HCT116 (cell line): ENCODE results near the gene SLC16A7. TPM values are rescaled to one million over a fixed set of nuclear protein-coding genes. Genes with fewer than 3 reads are reported as not detected.

Experiments used
- ATAC-seq: fragments of 200-7000 bp; cut with Tn5 transposase; 2 replicates; pipeline ENCODE4 v1.9.1; 2020; ENCODE audit warnings: mild to moderate bottlenecking, moderate library complexity
- BruUV-seq: library from RNA; stranded (reverse); fragments of 400-500 nt; replicated peaks from 2 replicates; lab custom pipeline; 2021; lab: Mats Ljungman, UMichigan
- CTCF ChIA-PET: fragments of 300-600 bp; sonication (Branson Sonifier 250); formaldehyde crosslinking; loops from one replicate; lab custom pipeline; 2021; ENCODE audit warnings: antibody characterized with exemption; lab: Charles Lee
- POLR2A ChIA-PET: fragments of 300-600, 350-600 bp; sonication (Branson Sonifier 250); formaldehyde crosslinking; loops from one replicate; lab custom pipeline; 2021; ENCODE audit warnings: antibody characterized with exemption; lab: Charles Lee
- RAD21 ChIA-PET, 2 experiments: fragments of 300-600 bp; sonication (Branson Sonifier 250); formaldehyde crosslinking; loops; one replicate each; lab custom pipeline; 2023; ENCODE audit warnings: low total read pairs in 2 of 2; ENCODE audit not compliant: uncharacterized antibody in 2 of 2, unreplicated experiment in 2 of 2, low non-redundant PET in 1 of 2; lab: Charles Lee
- DNase-seq: peaks from one replicate; pipeline ENCODE4 v3.0.0-alpha.2; 2010; ENCODE audit warnings: low read depth, low spot score
- H2AFZ ChIP-seq: fragments of 200-600 bp; shearing (Covaris generic), sonication (generic); 2 replicates; pipeline ENCODE4 v1.6.1; 2017; ENCODE audit warnings: low read depth, mixed run types, mixed read lengths, antibody characterized with exemption, low read length; ENCODE audit not compliant: poor library complexity, severe bottlenecking
- H3K27ac ChIP-seq: 2 replicates; pipeline ENCODE4 v1.5.1; 2012; ENCODE audit warnings: low read depth, low read length
- H3K27me3 ChIP-seq: fragments of 200-600 bp; sonication (generic); 2 replicates; pipeline ENCODE4 v1.6.1; 2016; ENCODE audit warnings: mixed run types, low read length, mixed read lengths; ENCODE audit not compliant: insufficient read depth
- H3K36me3 ChIP-seq, 2 experiments: fragments of 200-500 bp in 1 of 2; fragments of 200-600 bp in 1 of 2; sonication (Bioruptor generic) in 1 of 2; sonication (generic) in 1 of 2; 2 replicates each; pipeline versions ENCODE4 v1.5.1 to v1.6.1; 2014 to 2016; ENCODE audit warnings: low read length in 2 of 2, inconsistent platforms in 1 of 2, mixed read lengths in 1 of 2, mixed run types in 1 of 2; ENCODE audit not compliant: insufficient read depth in 2 of 2, control insufficient read depth in 1 of 2
- H3K4me1 ChIP-seq, 2 experiments: fragments of 200-600 bp in 1 of 2; sonication (generic) in 1 of 2; 2 replicates each; pipeline versions ENCODE4 v1.5.1 to v1.6.1; 2012 to 2017; ENCODE audit warnings: low read length in 2 of 2, inconsistent platforms in 1 of 2, mild to moderate bottlenecking in 1 of 2, mixed read lengths in 1 of 2, mixed run types in 1 of 2, moderate library complexity in 1 of 2; ENCODE audit not compliant: insufficient read depth in 2 of 2, control insufficient read depth in 1 of 2
- H3K4me2 ChIP-seq: fragments of 200-600 bp; sonication (generic); 2 replicates; pipeline ENCODE4 v1.6.1; 2017; ENCODE audit warnings: mixed run types, low read length, mixed read lengths
- H3K4me3 ChIP-seq, 2 experiments: fragments of 200-600 bp in 1 of 2; sonication (generic) in 1 of 2; replicated peaks in 1 of 2; 2 replicates each; pipeline ENCODE4 v1.5.1; 2011 to 2016; ENCODE audit warnings: low read length in 2 of 2, control low read depth in 1 of 2, low read depth in 1 of 2, mild to moderate bottlenecking in 1 of 2, mixed read lengths in 1 of 2, mixed run types in 1 of 2
- H3K79me2 ChIP-seq: fragments of 200-600 bp; sonication (generic); 2 replicates; pipeline ENCODE4 v1.6.1; 2017; ENCODE audit warnings: mild to moderate bottlenecking, mixed run types, low read length, moderate library complexity, mixed read lengths; ENCODE audit not compliant: insufficient read depth
- H3K9ac ChIP-seq: fragments of 200-600 bp; sonication (generic); 2 replicates; pipeline ENCODE4 v1.6.1; 2016; ENCODE audit warnings: low read length, mixed read lengths
- H3K9me2 ChIP-seq: fragments of 200-600 bp; sonication (generic), shearing (Covaris generic); 2 replicates; pipeline ENCODE4 v1.6.1; 2017; ENCODE audit warnings: mixed run types, mild to moderate bottlenecking, moderate library complexity; ENCODE audit not compliant: insufficient read depth
- H3K9me3 ChIP-seq, 2 experiments: fragments of 200-500 bp in 1 of 2; fragments of 200-600 bp in 1 of 2; sonication (Bioruptor generic) in 1 of 2; sonication (generic) in 1 of 2; 2 replicates each; pipeline ENCODE4 v1.6.1; 2014 to 2017; ENCODE audit warnings: low read length in 2 of 2, mixed read lengths in 2 of 2, inconsistent platforms in 1 of 2, low read depth in 1 of 2, mild to moderate bottlenecking in 1 of 2, mixed run types in 1 of 2, moderate library complexity in 1 of 2; ENCODE audit not compliant: control insufficient read depth in 1 of 2, insufficient read depth in 1 of 2
- H4K20me1 ChIP-seq: fragments of 200-600 bp; sonication (generic), shearing (Covaris generic); 2 replicates; pipeline ENCODE4 v1.6.1; 2017; ENCODE audit warnings: mixed run types, mild to moderate bottlenecking, moderate library complexity; ENCODE audit not compliant: insufficient read depth
- CBX3 ChIP-seq: IDR thresholded peaks from 2 replicates; pipeline ENCODE4 v1.6.1; 2012; ENCODE audit warnings: low read depth
- CEBPB ChIP-seq: IDR thresholded peaks from 2 replicates; pipeline ENCODE4 v1.6.1; 2012; ENCODE audit warnings: low read depth
- CTCF ChIP-seq, 3 experiments: fragments of 200-600 bp in 1 of 3; sonication (generic) in 1 of 3; IDR thresholded peaks in 2 of 3; conservative IDR thresholded peaks in 1 of 3; 2 replicates each; pipeline ENCODE4 v1.5.1; 2012 to 2017; ENCODE audit warnings: low read depth in 2 of 3, low read length in 2 of 3, antibody characterized with exemption in 1 of 3, borderline replicate concordance in 1 of 3, control low read depth in 1 of 3, mild to moderate bottlenecking in 1 of 3, mixed read lengths in 1 of 3, mixed run types in 1 of 3, moderate library complexity in 1 of 3; ENCODE audit not compliant: insufficient read depth in 1 of 3
- EGR1 ChIP-seq: IDR thresholded peaks from 2 replicates; pipeline ENCODE4 v1.6.1; 2012; ENCODE audit warnings: low read depth
- ELF1 ChIP-seq: IDR thresholded peaks from 2 replicates; pipeline ENCODE4 v1.6.1; 2012; ENCODE audit warnings: low read depth, borderline replicate concordance
- EZH2phosphoT487 ChIP-seq: fragments of 200-600 bp; IDR thresholded peaks from 2 replicates; pipeline ENCODE4 v1.6.1; 2018; ENCODE audit warnings: antibody characterized with exemption, borderline replicate concordance
- FOSL1 ChIP-seq: IDR thresholded peaks from 2 replicates; pipeline ENCODE4 v1.6.1; 2012; ENCODE audit warnings: low read depth
- POLR2A ChIP-seq: IDR thresholded peaks from 2 replicates; pipeline ENCODE4 v1.7.0; 2011; ENCODE audit warnings: borderline replicate concordance; ENCODE audit not compliant: insufficient read depth, insufficient read length; ENCODE audit errors: extremely low read depth
- POLR2AphosphoS5 ChIP-seq: IDR thresholded peaks from 2 replicates; pipeline ENCODE4 v1.6.1; 2011; ENCODE audit warnings: mild to moderate bottlenecking, low read depth, low read length, moderate library complexity
- SP1 ChIP-seq: IDR thresholded peaks from 2 replicates; pipeline ENCODE4 v1.6.1; 2012; ENCODE audit warnings: low read depth
- SRF ChIP-seq: IDR thresholded peaks from 2 replicates; pipeline ENCODE4 v1.6.1; 2012; ENCODE audit warnings: low read depth
- TCF7L2 ChIP-seq: IDR thresholded peaks from 2 replicates; pipeline ENCODE4 v1.7.0; 2011; ENCODE audit warnings: borderline replicate concordance, inconsistent platforms; ENCODE audit not compliant: insufficient read depth, insufficient read length; ENCODE audit errors: extremely low read depth
- ZFX ChIP-seq: fragments of 450-650 bp; IDR thresholded peaks from 2 replicates; pipeline ENCODE4 v1.6.1; 2017
- ZNF274 ChIP-seq: fragments of 200-500 bp; sonication (Bioruptor generic); IDR thresholded peaks from 2 replicates; pipeline ENCODE4 v1.6.1; 2014; ENCODE audit warnings: mild to moderate bottlenecking, low read depth, low read length, inconsistent platforms
- intact Hi-C: fragments of 100-400 bp; cut with micrococcal nuclease; formaldehyde crosslinking; loops from 2 replicates; pipeline ENCODE4 v1.10.0; 2022
- total RNA-seq: library from RNA; stranded (reverse); gene quantifications from one replicate; pipeline ENCODE4 v1.2.1, GENCODE V29; 2021; ENCODE audit not compliant: unreplicated experiment
- TF ChIP-seq, protein P1 (sequence below): IDR thresholded peaks from 2 replicates; pipeline ENCODE4 v1.6.1; 2011; ENCODE audit warnings: mild to moderate bottlenecking, low read length, moderate library complexity; ENCODE audit not compliant: insufficient replicate concordance; ENCODE audit errors: extremely low read depth
- TF ChIP-seq, protein P2 (sequence below): IDR thresholded peaks from 2 replicates; pipeline ENCODE4 v1.6.1; 2012

SLC16A7 gene
- total RNA-seq, 1 experiment from 2014 or later = 10.0 TPM

GRCh38 chr12:59657266-59657665 lies 61.4 kb downstream of the SLC16A7 start:
- Histone ChIP-seq H3K36me3 (no peaks in the 10 kb centered on the region), H3K27me3 (no peaks in the 10 kb centered on the region), H2AFZ (no peak overlapping the region), H3K9me3 (no peaks in the 10 kb centered on the region), H3K27ac (no peak overlapping the region), H3K9ac (no peak overlapping the region), H3K4me2 (no peak overlapping the region), H3K4me1 (no peaks in the 10 kb centered on the region), H4K20me1 (no peaks in the 10 kb centered on the region), H3K79me2 (no peaks in the 10 kb centered on the region), H3K4me3 (no peak overlapping the region), H3K9me2 (no peaks in the 10 kb centered on the region)
- CTCF ChIA-PET = no interaction called here
- DNase-seq = no peak
- BruUV-seq = no TSS peak
- intact Hi-C loops = no loop called here
- no peak for ATAC-seq
- RAD21 ChIA-PET = no interaction called here
- POLR2A ChIA-PET = no interaction called here
- no peak for TF ChIP-seq TCF7L2
- no peak for TF ChIP-seq ZNF274
- no peak for TF ChIP-seq POLR2AphosphoS5
- no peak for TF ChIP-seq CBX3
- TF ChIP-seq EZH2phosphoT487 = no peak
- TF ChIP-seq SP1 = no peak
- TF ChIP-seq POLR2A = no peak
- TF ChIP-seq EGR1 = no peak
- TF ChIP-seq, protein P1, sequence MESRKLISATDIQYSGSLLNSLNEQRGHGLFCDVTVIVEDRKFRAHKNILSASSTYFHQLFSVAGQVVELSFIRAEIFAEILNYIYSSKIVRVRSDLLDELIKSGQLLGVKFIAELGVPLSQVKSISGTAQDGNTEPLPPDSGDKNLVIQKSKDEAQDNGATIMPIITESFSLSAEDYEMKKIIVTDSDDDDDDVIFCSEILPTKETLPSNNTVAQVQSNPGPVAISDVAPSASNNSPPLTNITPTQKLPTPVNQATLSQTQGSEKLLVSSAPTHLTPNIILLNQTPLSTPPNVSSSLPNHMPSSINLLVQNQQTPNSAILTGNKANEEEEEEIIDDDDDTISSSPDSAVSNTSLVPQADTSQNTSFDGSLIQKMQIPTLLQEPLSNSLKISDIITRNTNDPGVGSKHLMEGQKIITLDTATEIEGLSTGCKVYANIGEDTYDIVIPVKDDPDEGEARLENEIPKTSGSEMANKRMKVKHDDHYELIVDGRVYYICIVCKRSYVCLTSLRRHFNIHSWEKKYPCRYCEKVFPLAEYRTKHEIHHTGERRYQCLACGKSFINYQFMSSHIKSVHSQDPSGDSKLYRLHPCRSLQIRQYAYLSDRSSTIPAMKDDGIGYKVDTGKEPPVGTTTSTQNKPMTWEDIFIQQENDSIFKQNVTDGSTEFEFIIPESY = no peak
- no peak for TF ChIP-seq CEBPB
- TF ChIP-seq FOSL1 = no peak
- TF ChIP-seq CTCF (IDR thresholded peaks at IDR 0.05 in 2 of 3, conservative IDR thresholded peaks at IDR 0.05 in 1 of 3; ENCODE audit: borderline replicate concordance in 1 of 3, insufficient read depth in 1 of 3, low read depth in 2 of 3, low read length in 2 of 3) = no peak
- no peak for TF ChIP-seq ZFX
- TF ChIP-seq ELF1 = no peak
- no peak for TF ChIP-seq SRF
- TF ChIP-seq, protein P2, sequence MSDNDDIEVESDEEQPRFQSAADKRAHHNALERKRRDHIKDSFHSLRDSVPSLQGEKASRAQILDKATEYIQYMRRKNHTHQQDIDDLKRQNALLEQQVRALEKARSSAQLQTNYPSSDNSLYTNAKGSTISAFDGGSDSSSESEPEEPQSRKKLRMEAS = no peak
